ENCODE measurements around the gene GNL1. TPM values are rescaled to one million over a fixed set of nuclear protein-coding genes. Genes with fewer than 3 reads are reported as not detected.
"Not testable (repeated sequence)": the region's sequence is repeated elsewhere in the genome, so short reads cannot be mapped to it uniquely, and the experiment has no call there.

GNL1 gene
- total RNA-seq, 1 donor from 2014 or later: 93.0 TPM

- no peaks in the 10 kb centered on the region for H3K27me3 Mint-ChIP-seq
- peak; percentile 70 for DNase-seq
- H3K9me3 Mint-ChIP-seq: peaks cover 3% of the 10 kb centered on the region
- peaks cover 3% of the 10 kb centered on the region for H3K36me3 Mint-ChIP-seq (ENCODE audit: low read depth)
- intact Hi-C loops (cut with micrococcal nuclease): loop anchor here (2.0 kb wide), 1 partner anchor 51 kb away; no protein-coding TSS in a partner anchor
- peaks cover 44% of the 10 kb centered on the region for H3K4me1 Mint-ChIP-seq
- H3K4me3 Mint-ChIP-seq: peak overlapping the region; percentile 29
- H3K27ac Mint-ChIP-seq: no peak overlapping the region
Measured at GRCh38 chr6:30533460-30534294, 22.6 kb downstream of the GNL1 start.

DNA sequence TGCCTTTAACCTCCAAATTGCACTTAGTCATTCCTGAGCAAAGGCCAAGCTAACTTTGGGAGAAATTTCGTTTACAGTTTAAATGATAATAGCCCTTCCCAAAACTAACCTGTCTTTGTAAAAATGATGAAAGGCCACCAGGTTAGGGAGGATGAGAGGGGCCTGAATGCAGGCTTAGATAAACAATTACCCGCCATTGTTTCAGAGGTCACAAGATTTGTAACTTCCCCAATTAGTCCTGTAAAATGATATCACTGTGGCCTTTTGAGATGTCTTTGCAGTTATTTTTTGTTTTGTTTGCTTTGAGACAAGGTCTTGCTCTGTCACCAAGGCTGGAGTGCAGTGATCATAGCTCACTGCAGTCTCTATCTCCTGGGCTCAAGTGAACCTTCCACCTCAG is 26.3 kb downstream of the GNL1 start:
- intact Hi-C loops (cut with micrococcal nuclease): no loop called here
- Mint-ChIP-seq H3K27me3 (no peaks in the 10 kb centered on the region), H3K4me3 (peak overlapping the region; percentile 52), H3K27ac (peak overlapping the region; percentile 94), H3K36me3 (ENCODE audit: low read depth) (peaks cover 8% of the 10 kb centered on the region), H3K9me3 (peaks cover 8% of the 10 kb centered on the region), H3K4me1 (peaks cover 60% of the 10 kb centered on the region)
- DNase-seq: no peak

DNA sequence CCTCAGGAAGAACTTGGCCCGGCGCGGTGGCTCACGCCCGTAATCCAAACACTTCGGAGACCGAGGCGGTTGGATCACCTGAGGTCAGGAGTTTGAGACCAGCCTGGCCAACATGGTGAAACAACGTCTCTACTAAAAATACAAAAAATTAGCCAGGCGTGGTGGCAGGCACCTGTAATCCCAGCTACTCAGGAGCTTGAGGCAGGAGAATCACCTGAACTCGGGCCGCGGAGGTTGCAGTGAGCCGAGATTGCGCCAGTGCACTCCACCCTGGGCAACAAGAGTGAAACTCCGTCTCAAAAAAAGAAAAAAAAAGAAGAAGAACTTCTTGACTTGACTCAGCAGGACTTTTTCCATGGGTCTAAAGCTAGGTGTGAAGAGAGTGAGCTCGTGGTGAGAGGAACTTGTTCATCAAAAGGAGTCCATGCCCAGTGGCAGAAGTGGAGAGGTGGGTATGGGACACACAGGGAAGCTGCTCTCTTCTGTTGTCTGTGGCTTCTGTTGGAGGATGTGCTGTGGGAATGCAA is 26.9 kb downstream of the GNL1 start:
- peak overlapping the region; percentile 52 for H3K4me3 Mint-ChIP-seq

GRCh38 chr6:30526444-30526843 is 29.8 kb downstream of the GNL1 start:
- peaks cover 21% of the 10 kb centered on the region for H3K36me3 Mint-ChIP-seq (ENCODE audit: low read depth)
- not testable (repeated sequence) for DNase-seq, H3K4me3 Mint-ChIP-seq, H3K27me3 Mint-ChIP-seq
- peaks cover 65% of the 10 kb centered on the region for H3K4me1 Mint-ChIP-seq
- intact Hi-C loops (cut with micrococcal nuclease): loop anchor here (5.0 kb wide), 1 partner anchor 286 kb away; no protein-coding TSS in a partner anchor
- H3K27ac Mint-ChIP-seq: peak overlapping the region; percentile 39
- peaks cover 32% of the 10 kb centered on the region for H3K9me3 Mint-ChIP-seq

More for the DNA sequence above, 26.9 kb downstream of the GNL1 start:
- Mint-ChIP-seq H3K27ac (peak overlapping the region; percentile 94), H3K9me3 (peaks cover 12% of the 10 kb centered on the region), H3K4me1 (peaks cover 61% of the 10 kb centered on the region)
- intact Hi-C loops (cut with micrococcal nuclease): loop anchor here (1.0 to 5.0 kb wide), 3 partner anchors 21 to 283 kb away; no protein-coding TSS in a partner anchor
- not testable (repeated sequence) for H3K27me3 Mint-ChIP-seq; H3K36me3 Mint-ChIP-seq (ENCODE audit: low read depth)
- DNase-seq: peak; percentile 81

DNA sequence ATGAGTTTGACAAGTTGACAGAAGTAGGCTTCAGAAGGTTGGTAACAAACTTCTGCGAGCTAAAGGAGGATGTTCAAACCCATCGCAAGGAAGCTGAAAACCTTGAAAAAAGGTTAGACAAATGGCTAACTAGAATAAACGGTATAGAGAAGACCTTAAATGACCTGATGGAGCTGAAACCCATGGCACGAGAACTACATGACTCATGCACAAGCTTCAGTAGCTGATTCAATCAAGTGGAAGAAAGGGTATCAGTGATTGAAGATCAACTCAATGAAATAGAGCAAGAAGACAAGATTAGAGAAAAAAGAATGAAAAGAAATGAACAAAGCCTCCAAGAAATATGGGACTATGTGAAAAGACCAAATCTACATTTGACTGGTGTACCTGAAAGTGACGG is 34.3 kb downstream of the GNL1 start:
- H3K27me3 Mint-ChIP-seq; intact Hi-C loops (cut with micrococcal nuclease); DNase-seq; H3K4me3 Mint-ChIP-seq: not testable (repeated sequence)
- peak overlapping the region; percentile 18 for H3K27ac Mint-ChIP-seq
- H3K4me1 Mint-ChIP-seq: peaks cover 49% of the 10 kb centered on the region
- peaks cover 34% of the 10 kb centered on the region for H3K36me3 Mint-ChIP-seq (ENCODE audit: low read depth)
- peaks cover 37% of the 10 kb centered on the region for H3K9me3 Mint-ChIP-seq

- Mint-ChIP-seq H3K4me1 (peaks cover 52% of the 10 kb centered on the region), H3K9me3 (peaks cover 37% of the 10 kb centered on the region), H3K36me3 (ENCODE audit: low read depth) (peaks cover 33% of the 10 kb centered on the region)
- H3K27me3 Mint-ChIP-seq; H3K27ac Mint-ChIP-seq; DNase-seq; H3K4me3 Mint-ChIP-seq; intact Hi-C loops (cut with micrococcal nuclease): not testable (repeated sequence)
Measured at GRCh38 chr6:30521082-30521481, 35.2 kb downstream of the GNL1 start.

GRCh38 chr6:30520522-30520921 is 35.8 kb downstream of the GNL1 start:
- intact Hi-C loops (cut with micrococcal nuclease): no loop called here
- no peak for DNase-seq
- Mint-ChIP-seq H3K4me3 (no peak overlapping the region), H3K27ac (no peak overlapping the region), H3K4me1 (peaks cover 52% of the 10 kb centered on the region), H3K9me3 (peaks cover 37% of the 10 kb centered on the region), H3K27me3 (no peaks in the 10 kb centered on the region), H3K36me3 (ENCODE audit: low read depth) (peaks cover 32% of the 10 kb centered on the region)

DNA sequence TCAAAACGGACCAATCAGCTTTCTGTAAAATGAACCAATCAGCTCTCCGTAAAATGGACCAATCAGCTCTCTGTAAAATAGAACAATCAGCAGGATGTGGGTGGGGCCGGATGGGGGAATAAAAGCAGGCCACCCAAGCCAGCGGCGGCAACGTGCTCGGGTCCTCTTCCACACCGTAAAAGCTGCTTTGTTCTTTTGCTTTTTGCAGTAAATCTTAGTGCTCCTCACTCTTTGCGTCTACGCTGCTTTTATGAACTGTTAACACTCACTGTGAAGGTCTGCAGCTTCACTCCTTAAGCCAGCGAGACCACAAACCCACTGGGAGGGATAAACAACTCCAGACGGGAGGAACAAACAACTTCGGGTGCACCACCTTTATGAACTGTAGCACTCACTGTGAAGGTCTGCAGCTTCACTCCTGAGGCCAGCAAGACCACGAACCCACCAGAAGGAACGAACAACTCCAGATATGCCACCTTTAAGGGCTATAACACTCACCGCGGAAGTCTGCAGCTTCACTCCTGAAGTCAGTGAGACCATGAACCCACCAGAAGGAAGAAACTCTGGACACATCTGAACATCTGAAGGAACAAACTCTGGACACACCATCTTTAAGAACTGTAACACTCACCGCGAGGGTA is 37.7 kb downstream of the GNL1 start:
- intact Hi-C loops (cut with micrococcal nuclease); H3K4me3 Mint-ChIP-seq; H3K27me3 Mint-ChIP-seq: not testable (repeated sequence)
- H3K9me3 Mint-ChIP-seq: peaks cover 26% of the 10 kb centered on the region
- peaks cover 25% of the 10 kb centered on the region for H3K36me3 Mint-ChIP-seq (ENCODE audit: low read depth)
- H3K4me1 Mint-ChIP-seq: peaks cover 51% of the 10 kb centered on the region
- peak overlapping the region; percentile 9 for H3K27ac Mint-ChIP-seq
- DNase-seq: peak; percentile 78

DNA sequence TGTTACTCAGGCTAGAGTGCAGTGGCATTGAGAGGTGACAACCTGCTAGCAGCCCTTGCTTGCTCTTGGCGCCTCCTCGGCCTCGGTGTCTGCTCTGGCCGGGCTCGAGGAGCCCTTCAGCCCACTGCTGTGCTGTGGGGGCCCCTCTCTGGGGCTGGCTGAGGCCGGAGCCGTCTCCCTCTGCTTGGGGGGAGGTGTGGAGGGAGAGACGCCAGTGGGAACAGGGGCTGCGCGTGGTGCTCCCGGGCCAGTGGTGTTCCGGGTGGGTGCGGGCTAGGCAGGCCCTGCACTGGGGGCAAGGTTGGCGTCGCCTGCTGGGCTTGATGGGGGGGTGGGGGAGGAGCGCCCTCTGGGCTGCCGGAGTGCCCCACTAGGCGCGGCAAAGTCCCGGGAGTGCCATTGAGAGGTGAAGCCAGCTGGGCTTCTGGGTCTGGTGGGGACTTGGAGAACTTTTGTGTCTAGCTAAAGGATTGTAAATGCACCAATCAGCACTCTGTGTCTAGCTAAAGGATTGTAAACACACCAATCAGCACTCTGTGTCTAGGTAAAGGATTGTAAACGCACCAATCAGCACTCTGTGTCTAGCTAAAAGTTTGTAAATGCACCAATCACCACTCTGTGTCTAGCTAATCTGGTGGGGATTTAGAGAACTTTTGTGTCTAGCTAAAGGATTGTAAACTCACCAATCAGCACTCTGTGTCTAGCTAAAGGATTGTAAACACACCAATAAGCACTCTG is 38.4 kb downstream of the GNL1 start:
- not testable (repeated sequence) for H3K4me3 Mint-ChIP-seq, DNase-seq, H3K27me3 Mint-ChIP-seq
- peak overlapping the region; percentile 51 for H3K27ac Mint-ChIP-seq
- intact Hi-C loops (cut with micrococcal nuclease): loop anchor here (2.0 kb wide), 1 partner anchor 21 kb away; no protein-coding TSS in a partner anchor
- peaks cover 19% of the 10 kb centered on the region for H3K9me3 Mint-ChIP-seq
- peaks cover 48% of the 10 kb centered on the region for H3K4me1 Mint-ChIP-seq
- peaks cover 24% of the 10 kb centered on the region for H3K36me3 Mint-ChIP-seq (ENCODE audit: low read depth)

DNA sequence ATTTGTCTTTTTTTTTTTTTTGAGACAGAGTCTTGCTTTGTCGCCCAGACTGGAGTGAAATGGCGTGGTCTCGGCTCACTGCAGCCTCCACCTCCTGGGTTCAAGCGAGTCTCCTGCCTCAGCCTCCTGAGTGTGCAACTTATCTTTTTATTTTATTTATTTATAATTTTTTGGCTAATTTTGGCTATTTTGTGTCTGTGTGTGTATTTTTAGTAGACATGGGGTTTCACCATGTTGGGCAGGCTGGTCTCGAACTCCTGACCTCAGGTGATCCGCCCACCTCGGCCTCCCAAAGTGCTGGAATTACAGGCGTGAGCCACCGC is 39.6 kb downstream of the GNL1 start:
- not testable (repeated sequence) for H3K27me3 Mint-ChIP-seq, DNase-seq
- Mint-ChIP-seq H3K27ac (peak overlapping the region; percentile 97), H3K9me3 (peaks cover 12% of the 10 kb centered on the region), H3K4me3 (peak overlapping the region; percentile 83), H3K36me3 (ENCODE audit: low read depth) (peaks cover 16% of the 10 kb centered on the region), H3K4me1 (peaks cover 42% of the 10 kb centered on the region)
- intact Hi-C loops (cut with micrococcal nuclease): loop anchor here (1.0 to 2.0 kb wide), 2 partner anchors 12 to 20 kb away; no protein-coding TSS in a partner anchor

GRCh38 chr6:30515944-30516753 is 40.1 kb downstream of the GNL1 start:
- Mint-ChIP-seq H3K36me3 (ENCODE audit: low read depth) (peaks cover 16% of the 10 kb centered on the region), H3K27me3 (no peaks in the 10 kb centered on the region), H3K9me3 (peaks cover 12% of the 10 kb centered on the region), H3K4me1 (peaks cover 44% of the 10 kb centered on the region), H3K4me3 (peak overlapping the region; percentile 83), H3K27ac (peak overlapping the region; percentile 97)
- intact Hi-C loops (cut with micrococcal nuclease): loop anchor here (1.0 to 2.0 kb wide), 2 partner anchors 12 to 19 kb away; no protein-coding TSS in a partner anchor
- peak; percentile 97 for DNase-seq

DNA sequence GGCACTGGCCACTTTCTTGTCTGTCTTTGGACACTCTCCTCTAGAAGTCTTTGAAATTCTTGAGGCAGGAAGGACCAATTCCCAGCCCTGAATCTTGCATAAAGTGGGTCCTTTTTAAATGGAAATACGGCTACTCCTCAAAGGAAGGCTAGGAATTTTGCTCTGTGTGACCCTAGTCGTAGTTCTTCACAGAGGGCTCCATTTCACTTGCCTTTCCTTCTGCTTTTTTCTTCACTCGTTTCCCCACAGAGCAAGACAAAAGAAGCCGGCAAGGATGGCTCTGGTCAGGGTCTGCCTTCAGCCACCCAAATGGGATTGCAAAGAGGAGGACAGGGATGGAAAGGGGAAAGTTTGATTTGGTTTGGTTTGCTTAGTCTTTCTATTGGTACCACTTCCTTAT is 41.2 kb downstream of the GNL1 start:
- H3K4me1 Mint-ChIP-seq: peaks cover 49% of the 10 kb centered on the region
- H3K9me3 Mint-ChIP-seq: peaks cover 12% of the 10 kb centered on the region
- peak overlapping the region; percentile 96 for H3K27ac Mint-ChIP-seq
- H3K27me3 Mint-ChIP-seq: no peaks in the 10 kb centered on the region
- no peak for DNase-seq
- intact Hi-C loops (cut with micrococcal nuclease): no loop called here
- H3K36me3 Mint-ChIP-seq (ENCODE audit: low read depth): peaks cover 10% of the 10 kb centered on the region
- peak overlapping the region; percentile 83 for H3K4me3 Mint-ChIP-seq

DNA sequence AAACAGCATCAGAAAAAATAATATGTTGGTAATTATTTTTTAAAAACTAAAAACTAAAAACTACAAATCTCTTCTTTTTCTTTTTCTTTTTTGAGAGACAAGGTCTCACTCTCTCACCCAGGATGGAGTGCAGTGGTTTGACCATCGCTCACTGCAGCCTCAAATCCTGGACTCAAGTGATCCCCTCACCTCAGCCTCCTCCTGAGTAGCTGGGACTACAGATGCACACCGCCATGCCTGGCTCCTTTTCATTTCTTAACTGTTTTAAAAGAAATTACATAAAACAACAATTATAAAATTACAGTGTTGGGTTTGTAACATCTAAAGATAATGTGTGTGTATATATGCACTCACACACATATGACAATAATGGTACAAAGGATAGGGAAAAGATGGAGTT is 42.8 kb downstream of the GNL1 start:
- no peaks in the 10 kb centered on the region for H3K27me3 Mint-ChIP-seq
- H3K27ac Mint-ChIP-seq: no peak overlapping the region
- intact Hi-C loops (cut with micrococcal nuclease): no loop called here
- no peak overlapping the region for H3K4me3 Mint-ChIP-seq
- no peak for DNase-seq
- peaks cover 6% of the 10 kb centered on the region for H3K36me3 Mint-ChIP-seq (ENCODE audit: low read depth)
- H3K9me3 Mint-ChIP-seq: peaks cover 10% of the 10 kb centered on the region
- H3K4me1 Mint-ChIP-seq: peaks cover 54% of the 10 kb centered on the region
